Endometrium (tissue), 2 donors: ENCODE results near the gene EYS.

Experiments
- FAIRE-seq: peaks from 2 replicates; lab custom pipeline; 2012; peaks lifted over from hg19 to GRCh38; lab: Jason Lieb, UNC
- donor health status: control.
- donor health status: control.

EYS gene

GRCh38 chr6:64123761-64124633 lies 1583.0 kb downstream of the EYS start:
- FAIRE-seq: peak; percentile 66

- no peak for FAIRE-seq
These were observed 1584.2 kb downstream of the EYS start for GRCh38 chr6:64122712-64123375.

- FAIRE-seq: no peak
These were observed 1585.9 kb downstream of the EYS start for GRCh38 chr6:64121011-64121565.

- no peak for FAIRE-seq
These were observed 1593.3 kb downstream of the EYS start for GRCh38 chr6:64113704-64114103.

GRCh38 chr6:64104051-64104450 lies 1603.0 kb downstream of the EYS start:
- no peak for FAIRE-seq

- FAIRE-seq: no peak
These were observed 1603.5 kb downstream of the EYS start for GRCh38 chr6:64103480-64103879.

GRCh38 chr6:64100702-64101303 lies 1606.2 kb downstream of the EYS start:
- no peak for FAIRE-seq

GRCh38 chr6:64090352-64090751 lies 1616.7 kb downstream of the EYS start:
- FAIRE-seq: no peak

GRCh38 chr6:64085126-64085525 lies 1621.9 kb downstream of the EYS start:
- FAIRE-seq: no peak

- FAIRE-seq: peak; percentile 50
These were observed 1622.8 kb downstream of the EYS start for GRCh38 chr6:64084185-64084663.

- no peak for FAIRE-seq
These were observed 1623.8 kb downstream of the EYS start for GRCh38 chr6:64083261-64083660.

GRCh38 chr6:64081453-64081852 lies 1625.6 kb downstream of the EYS start:
- no peak for FAIRE-seq

- FAIRE-seq: no peak
These were observed 1632.0 kb downstream of the EYS start for GRCh38 chr6:64074981-64075380.

GRCh38 chr6:64072686-64073085 lies 1634.3 kb downstream of the EYS start:
- FAIRE-seq: no peak

GRCh38 chr6:64064919-64065318 lies 1642.1 kb downstream of the EYS start:
- FAIRE-seq: peak; percentile 63

GRCh38 chr6:64062960-64063683 lies 1643.9 kb downstream of the EYS start:
- FAIRE-seq: no peak

- FAIRE-seq: no peak
These were observed 1652.2 kb downstream of the EYS start for GRCh38 chr6:64054861-64055260.

GRCh38 chr6:64050590-64050989 lies 1656.4 kb downstream of the EYS start:
- no peak for FAIRE-seq

GRCh38 chr6:64049736-64050135 lies 1657.3 kb downstream of the EYS start:
- FAIRE-seq: no peak

- no peak for FAIRE-seq
These were observed 1660.2 kb downstream of the EYS start for GRCh38 chr6:64046746-64047208.

GRCh38 chr6:64041373-64041772 lies 1665.7 kb downstream of the EYS start:
- no peak for FAIRE-seq

- FAIRE-seq: no peak
These were observed 1666.9 kb downstream of the EYS start for GRCh38 chr6:64040113-64040512.
